Erythroblast (primary cell): Measurements from ENCODE around the gene ANO10.
"Not testable (repeated sequence)": the region's sequence is repeated elsewhere in the genome, so short reads cannot be mapped to it uniquely, and the experiment has no call there.

ENCODE experiments used
- GATA1 ChIP-seq: IDR thresholded peaks from 2 replicates; pipeline ENCODE4 v1.6.1; 2011; ENCODE audit warnings: low read depth, mild to moderate bottlenecking, control low read depth, low read length, moderate library complexity
- POLR2A ChIP-seq: IDR thresholded peaks from 2 replicates; pipeline ENCODE4 v1.6.1; 2011; ENCODE audit warnings: mild to moderate bottlenecking, low read length

GRCh38 chr3:43462566-43462965 lies 159.2 kb downstream of the ANO10 start:
- TF ChIP-seq POLR2A, GATA1: not testable (repeated sequence)
